K562 (cell line): ENCODE results near the gene FBXW2. TPM values are rescaled to one million over a fixed set of nuclear protein-coding genes. Genes with fewer than 3 reads are reported as not detected.

ENCODE experiments used
- ETS2 ChIP-seq: IDR thresholded peaks from 2 replicates; pipeline ENCODE4 v1.6.1; 2016; ENCODE audit warnings: borderline replicate concordance, missing genetic modification characterization, mild to moderate bottlenecking, moderate library complexity, missing compliant biosample characterization; ENCODE audit not compliant: poor library complexity, severe bottlenecking
- KAT7 ChIP-seq: sonication (generic); formaldehyde crosslinking; IDR thresholded peaks from 2 replicates; pipeline ENCODE4 v1.8.0; 2022; ENCODE audit warnings: missing genetic modification reagents, mild to moderate bottlenecking, borderline replicate concordance
- RFX5 ChIP-seq: IDR thresholded peaks from 2 replicates; pipeline ENCODE4 v1.6.1; 2011; ENCODE audit warnings: low read depth, mild to moderate bottlenecking, improper control_type of control experiment, low read length
- SMAD3 ChIP-seq: fragments of 450-650 bp; formaldehyde crosslinking; conservative IDR thresholded peaks from 2 replicates; pipeline ENCODE4 v1.4.0; 2020; ENCODE audit warnings: mild to moderate bottlenecking
- ZBTB7A ChIP-seq: IDR thresholded peaks from 2 replicates; pipeline ENCODE4 v1.6.1; 2011; ENCODE audit warnings: low read depth, mild to moderate bottlenecking, low read length, moderate library complexity, borderline replicate concordance; ENCODE audit not compliant: control insufficient read depth
- polyA plus RNA-seq, 8 experiments: library from polyadenylated mRNA; depleted of rRNA in 4 of 8; stranded (reverse) in 5 of 8; unstranded in 3 of 8; fragments of >200 nt; fragmentation: Nextera tagmentation in 2 of 8; fragmentation: Illumina TruSeq in 1 of 8; extraction: Ambion mirVana in 2 of 8; extraction: Trizol in 1 of 8; gene quantifications; 2 replicates each; pipeline versions ENCODE4 v1.2.1 to v1.2.3, GENCODE V29; 2011 to 2014; ENCODE audit warnings: inconsistent platforms in 1 of 8, missing spikeins in 1 of 8
- total RNA-seq, 7 experiments: library from RNA; depleted of rRNA in 6 of 7; stranded (reverse); fragments of >200 nt in 6 of 7; fragmentation: Illumina TruSeq in 2 of 7; extraction: Trizol in 2 of 7; gene quantifications; 2 replicates each; pipeline versions ENCODE4 v1.2.1 to v1.2.3, GENCODE V29; 2011 to 2021; ENCODE audit warnings: low replicate concordance in 1 of 7
- TF ChIP-seq, protein P1 (sequence below): sonication (generic); formaldehyde crosslinking; IDR thresholded peaks from 2 replicates; pipeline ENCODE4 v1.8.0; 2023; ENCODE audit warnings: missing genetic modification reagents, mild to moderate bottlenecking, borderline replicate concordance
- TF ChIP-seq, protein P2 (sequence below): fragments of 250-450 bp; sonication (Bioruptor Pico); IDR thresholded peaks from 2 replicates; pipeline ENCODE4 v1.5.0; 2021; ENCODE audit warnings: mild to moderate bottlenecking, moderate library complexity
- TF ChIP-seq, protein P3 (sequence below): fragments of 450-650 bp; formaldehyde crosslinking; IDR thresholded peaks from 2 replicates; pipeline ENCODE4 v1.4.0; 2020; ENCODE audit warnings: mild to moderate bottlenecking
- TF ChIP-seq, protein P4 (sequence below): fragments of 450-650 bp; formaldehyde crosslinking; IDR thresholded peaks from 2 replicates; pipeline ENCODE4 v1.4.0; 2022; ENCODE audit warnings: missing genetic modification characterization
- TF ChIP-seq, protein P5 (sequence below): IDR thresholded peaks from 2 replicates; pipeline ENCODE4 v1.6.1; 2011; ENCODE audit warnings: borderline replicate concordance, low read depth, mild to moderate bottlenecking, moderate library complexity, low read length; ENCODE audit not compliant: insufficient read depth, poor library complexity, severe bottlenecking

The FBXW2 gene
- total and polyA plus RNA-seq, 9 of the 15 experiments (the other 6 are each of a cell fraction or from before 2014, with no cell fraction given): 2.5 to 57.8 (median 28.1) TPM

DNA sequence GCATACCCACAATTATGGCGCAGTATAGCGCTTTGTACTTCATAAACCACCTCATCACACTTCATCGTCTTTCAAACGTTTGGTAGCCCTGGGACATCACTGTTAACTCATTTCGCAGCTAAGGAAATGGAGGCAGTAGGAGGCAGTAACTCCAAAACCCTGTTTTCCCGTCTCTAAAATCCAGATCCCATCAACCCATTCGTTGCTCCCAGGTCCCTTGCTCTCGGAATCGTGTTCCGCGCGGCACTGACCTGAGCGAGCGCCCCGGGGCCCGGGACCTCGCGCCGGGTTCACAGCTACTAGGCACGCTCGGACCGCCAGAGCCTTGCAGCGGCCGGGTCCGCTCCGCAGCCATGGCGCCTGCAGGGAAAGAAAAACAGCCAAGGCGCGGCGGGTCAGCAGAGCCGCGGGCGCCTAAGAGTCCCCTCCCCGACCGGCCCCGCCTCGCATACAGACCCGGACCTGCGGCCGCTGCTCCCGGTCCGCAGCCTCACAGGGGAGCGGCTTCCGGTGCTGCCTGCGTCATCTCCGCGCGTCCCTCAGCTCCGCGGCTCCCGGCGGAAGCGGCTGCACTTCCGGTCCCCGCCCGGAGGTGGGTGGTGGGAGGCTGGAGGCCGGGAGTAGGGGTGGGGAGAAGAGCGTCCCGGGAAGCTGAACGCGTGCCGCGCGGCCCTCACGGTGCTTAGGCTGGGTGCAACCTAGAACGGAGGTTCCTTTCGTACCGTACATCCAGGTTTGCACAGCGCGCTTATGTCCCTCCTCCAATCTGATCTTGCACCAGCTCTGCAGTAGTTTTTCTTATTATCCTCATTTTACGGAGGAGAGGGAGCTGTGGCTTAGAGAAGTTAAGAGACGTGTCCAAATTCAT lies at the start of gene FBXW2 (continued):
- TF ChIP-seq, protein P1, sequence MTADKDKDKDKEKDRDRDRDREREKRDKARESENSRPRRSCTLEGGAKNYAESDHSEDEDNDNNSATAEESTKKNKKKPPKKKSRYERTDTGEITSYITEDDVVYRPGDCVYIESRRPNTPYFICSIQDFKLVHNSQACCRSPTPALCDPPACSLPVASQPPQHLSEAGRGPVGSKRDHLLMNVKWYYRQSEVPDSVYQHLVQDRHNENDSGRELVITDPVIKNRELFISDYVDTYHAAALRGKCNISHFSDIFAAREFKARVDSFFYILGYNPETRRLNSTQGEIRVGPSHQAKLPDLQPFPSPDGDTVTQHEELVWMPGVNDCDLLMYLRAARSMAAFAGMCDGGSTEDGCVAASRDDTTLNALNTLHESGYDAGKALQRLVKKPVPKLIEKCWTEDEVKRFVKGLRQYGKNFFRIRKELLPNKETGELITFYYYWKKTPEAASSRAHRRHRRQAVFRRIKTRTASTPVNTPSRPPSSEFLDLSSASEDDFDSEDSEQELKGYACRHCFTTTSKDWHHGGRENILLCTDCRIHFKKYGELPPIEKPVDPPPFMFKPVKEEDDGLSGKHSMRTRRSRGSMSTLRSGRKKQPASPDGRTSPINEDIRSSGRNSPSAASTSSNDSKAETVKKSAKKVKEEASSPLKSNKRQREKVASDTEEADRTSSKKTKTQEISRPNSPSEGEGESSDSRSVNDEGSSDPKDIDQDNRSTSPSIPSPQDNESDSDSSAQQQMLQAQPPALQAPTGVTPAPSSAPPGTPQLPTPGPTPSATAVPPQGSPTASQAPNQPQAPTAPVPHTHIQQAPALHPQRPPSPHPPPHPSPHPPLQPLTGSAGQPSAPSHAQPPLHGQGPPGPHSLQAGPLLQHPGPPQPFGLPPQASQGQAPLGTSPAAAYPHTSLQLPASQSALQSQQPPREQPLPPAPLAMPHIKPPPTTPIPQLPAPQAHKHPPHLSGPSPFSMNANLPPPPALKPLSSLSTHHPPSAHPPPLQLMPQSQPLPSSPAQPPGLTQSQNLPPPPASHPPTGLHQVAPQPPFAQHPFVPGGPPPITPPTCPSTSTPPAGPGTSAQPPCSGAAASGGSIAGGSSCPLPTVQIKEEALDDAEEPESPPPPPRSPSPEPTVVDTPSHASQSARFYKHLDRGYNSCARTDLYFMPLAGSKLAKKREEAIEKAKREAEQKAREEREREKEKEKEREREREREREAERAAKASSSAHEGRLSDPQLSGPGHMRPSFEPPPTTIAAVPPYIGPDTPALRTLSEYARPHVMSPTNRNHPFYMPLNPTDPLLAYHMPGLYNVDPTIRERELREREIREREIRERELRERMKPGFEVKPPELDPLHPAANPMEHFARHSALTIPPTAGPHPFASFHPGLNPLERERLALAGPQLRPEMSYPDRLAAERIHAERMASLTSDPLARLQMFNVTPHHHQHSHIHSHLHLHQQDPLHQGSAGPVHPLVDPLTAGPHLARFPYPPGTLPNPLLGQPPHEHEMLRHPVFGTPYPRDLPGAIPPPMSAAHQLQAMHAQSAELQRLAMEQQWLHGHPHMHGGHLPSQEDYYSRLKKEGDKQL: no peak
- TF ChIP-seq, protein P2, sequence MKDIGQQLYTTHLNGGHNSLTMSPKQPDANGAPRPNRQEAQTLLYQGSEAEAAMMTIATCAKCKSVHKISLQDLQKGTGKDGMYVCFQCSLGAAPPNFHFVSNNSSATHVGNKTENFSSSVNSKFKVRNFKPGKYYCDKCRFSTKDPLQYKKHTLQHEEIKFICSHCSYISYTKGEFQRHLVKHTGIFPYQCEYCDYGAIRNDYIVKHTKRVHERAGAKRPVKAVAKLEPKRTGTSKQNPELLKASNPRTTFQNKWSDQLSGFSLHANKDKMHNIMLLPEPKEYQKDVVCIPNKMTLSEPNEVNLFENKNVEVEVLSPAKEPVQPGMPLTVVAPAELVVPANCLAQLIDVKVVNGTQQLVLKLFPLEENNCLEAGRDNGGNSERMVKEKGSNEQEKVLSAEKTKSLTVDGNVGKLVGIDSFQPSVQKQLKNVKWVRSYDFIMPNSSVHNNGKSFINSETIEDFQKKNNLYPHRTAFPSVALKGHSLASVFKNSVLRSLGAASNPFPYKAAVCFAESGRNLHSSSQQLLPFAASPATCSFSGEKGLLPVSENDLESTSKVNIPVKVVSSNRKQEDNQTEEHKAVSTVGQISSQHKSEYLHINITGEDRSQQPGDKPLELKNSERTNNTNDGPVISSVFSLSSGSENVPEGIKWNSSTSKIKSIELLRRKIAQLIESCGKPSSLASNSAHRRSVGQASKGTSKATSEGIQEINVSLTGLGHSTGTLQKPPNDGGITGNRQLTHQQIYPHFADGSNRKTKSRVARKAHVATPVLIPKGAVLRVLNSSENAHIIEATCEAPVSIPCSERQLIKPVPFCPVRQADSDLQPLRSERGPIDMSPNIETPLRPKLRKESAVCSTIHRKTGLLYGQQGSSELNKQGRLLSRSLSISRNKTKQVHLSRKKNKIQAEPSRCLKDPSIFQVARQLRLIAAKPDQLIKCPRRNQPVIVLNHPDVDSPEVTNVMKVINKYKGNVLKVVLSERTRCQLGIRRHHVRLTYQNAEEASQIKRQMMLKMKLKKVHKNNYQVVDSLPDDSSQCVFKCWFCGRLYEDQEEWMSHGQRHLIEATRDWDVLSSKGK (CRISPR knock-in tag): no peak
- TF ChIP-seq, protein P3, sequence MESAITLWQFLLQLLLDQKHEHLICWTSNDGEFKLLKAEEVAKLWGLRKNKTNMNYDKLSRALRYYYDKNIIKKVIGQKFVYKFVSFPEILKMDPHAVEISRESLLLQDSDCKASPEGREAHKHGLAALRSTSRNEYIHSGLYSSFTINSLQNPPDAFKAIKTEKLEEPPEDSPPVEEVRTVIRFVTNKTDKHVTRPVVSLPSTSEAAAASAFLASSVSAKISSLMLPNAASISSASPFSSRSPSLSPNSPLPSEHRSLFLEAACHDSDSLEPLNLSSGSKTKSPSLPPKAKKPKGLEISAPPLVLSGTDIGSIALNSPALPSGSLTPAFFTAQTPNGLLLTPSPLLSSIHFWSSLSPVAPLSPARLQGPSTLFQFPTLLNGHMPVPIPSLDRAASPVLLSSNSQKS: no peak
- TF ChIP-seq ETS2: no peak
- 0 out of 2 replicates have a peak, but pooled peaks have one; percentile 50 for TF ChIP-seq RFX5
- TF ChIP-seq, protein P4, sequence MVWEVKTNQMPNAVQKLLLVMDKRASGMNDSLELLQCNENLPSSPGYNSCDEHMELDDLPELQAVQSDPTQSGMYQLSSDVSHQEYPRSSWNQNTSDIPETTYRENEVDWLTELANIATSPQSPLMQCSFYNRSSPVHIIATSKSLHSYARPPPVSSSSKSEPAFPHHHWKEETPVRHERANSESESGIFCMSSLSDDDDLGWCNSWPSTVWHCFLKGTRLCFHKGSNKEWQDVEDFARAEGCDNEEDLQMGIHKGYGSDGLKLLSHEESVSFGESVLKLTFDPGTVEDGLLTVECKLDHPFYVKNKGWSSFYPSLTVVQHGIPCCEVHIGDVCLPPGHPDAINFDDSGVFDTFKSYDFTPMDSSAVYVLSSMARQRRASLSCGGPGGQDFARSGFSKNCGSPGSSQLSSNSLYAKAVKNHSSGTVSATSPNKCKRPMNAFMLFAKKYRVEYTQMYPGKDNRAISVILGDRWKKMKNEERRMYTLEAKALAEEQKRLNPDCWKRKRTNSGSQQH (CRISPR knock-in tag): 0 out of 2 replicates have a peak, but pooled peaks have one; percentile 78
- peak; percentile 99; the same call in 1 of the 2 replicates for TF ChIP-seq KAT7 (CRISPR knock-in tag)
- peak; percentile 81 for TF ChIP-seq ZBTB7A
- peak; percentile 77; the same call in 1 of the 2 replicates for TF ChIP-seq SMAD3 (CRISPR knock-in tag)
- TF ChIP-seq, protein P5, sequence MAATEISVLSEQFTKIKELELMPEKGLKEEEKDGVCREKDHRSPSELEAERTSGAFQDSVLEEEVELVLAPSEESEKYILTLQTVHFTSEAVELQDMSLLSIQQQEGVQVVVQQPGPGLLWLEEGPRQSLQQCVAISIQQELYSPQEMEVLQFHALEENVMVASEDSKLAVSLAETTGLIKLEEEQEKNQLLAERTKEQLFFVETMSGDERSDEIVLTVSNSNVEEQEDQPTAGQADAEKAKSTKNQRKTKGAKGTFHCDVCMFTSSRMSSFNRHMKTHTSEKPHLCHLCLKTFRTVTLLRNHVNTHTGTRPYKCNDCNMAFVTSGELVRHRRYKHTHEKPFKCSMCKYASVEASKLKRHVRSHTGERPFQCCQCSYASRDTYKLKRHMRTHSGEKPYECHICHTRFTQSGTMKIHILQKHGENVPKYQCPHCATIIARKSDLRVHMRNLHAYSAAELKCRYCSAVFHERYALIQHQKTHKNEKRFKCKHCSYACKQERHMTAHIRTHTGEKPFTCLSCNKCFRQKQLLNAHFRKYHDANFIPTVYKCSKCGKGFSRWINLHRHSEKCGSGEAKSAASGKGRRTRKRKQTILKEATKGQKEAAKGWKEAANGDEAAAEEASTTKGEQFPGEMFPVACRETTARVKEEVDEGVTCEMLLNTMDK: no peak
